Astrocyte of the hippocampus (primary cell): Measurements from ENCODE around the gene EYA2.

Source experiments
- DNase-seq: peaks from one replicate; pipeline ENCODE4 v3.0.0; 2011; ENCODE audit warnings: low read depth, low spot score

The EYA2 gene

DNA sequence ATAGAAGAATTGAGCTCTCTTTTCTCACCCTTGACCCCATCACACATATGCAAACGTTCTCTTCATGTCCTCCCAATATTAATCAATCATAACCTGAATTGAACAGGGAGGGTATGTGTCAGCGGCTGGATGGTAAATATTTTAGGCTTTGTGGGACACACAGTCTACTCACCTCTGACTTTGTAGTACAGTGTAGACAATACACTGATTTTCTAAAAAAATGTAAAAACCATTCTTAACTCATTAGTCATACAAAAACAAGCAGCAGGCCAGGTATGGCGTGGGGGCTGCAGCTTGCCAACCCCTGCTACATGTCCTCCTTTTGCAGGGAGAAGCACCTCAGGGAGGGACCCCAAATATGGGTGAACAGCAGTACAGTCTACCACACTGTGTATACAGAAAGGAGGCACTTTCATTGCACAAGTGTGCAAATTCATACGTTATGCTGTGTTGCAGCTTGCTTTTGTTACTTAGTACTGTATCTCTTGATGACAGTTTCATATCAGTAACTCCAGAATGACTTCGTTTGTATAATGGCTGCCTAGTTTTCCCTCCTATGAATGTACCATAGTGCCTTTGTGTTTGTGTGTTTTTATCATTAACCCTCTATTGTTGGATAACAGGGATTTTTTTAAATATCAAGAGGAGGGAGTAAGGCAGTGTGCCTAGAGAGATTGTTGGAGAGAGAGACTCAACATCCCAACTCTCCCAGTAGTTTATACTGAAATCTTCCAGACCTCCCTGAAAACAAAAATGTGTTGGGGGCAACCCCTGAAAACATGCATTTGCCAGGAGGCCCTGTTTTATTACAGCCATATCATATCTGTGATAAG, 247.5 kb downstream of the EYA2 start:
- DNase-seq = no peak

- no peak for DNase-seq
Observed at GRCh38 chr20:47142774-47143170, 248.1 kb downstream of the EYA2 start.

GRCh38 chr20:47143657-47144056, 249.0 kb downstream of the EYA2 start:
- no peak for DNase-seq

DNA sequence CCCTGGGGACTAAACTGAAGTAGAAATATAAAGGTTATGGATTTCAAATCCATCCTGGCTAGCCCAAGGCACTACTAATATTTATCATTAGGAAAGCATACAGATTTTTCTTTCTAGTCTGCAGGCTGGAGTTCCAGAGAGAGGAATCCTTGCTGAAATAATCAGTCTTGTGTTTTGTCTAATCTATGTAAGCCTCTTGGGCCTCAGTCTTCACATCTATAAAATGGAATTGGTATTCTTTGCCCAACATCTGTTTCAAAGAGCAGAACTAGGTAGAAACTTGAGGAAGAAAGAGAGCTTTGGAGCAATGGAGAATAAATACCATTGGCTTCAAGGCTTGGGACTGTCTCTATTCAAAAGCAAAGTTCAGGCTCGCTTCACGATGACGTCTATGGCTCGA, 249.8 kb downstream of the EYA2 start:
- DNase-seq = no peak

- peak; percentile 85 for DNase-seq
Observed at GRCh38 chr20:47146686-47147085, 252.0 kb downstream of the EYA2 start.

DNA sequence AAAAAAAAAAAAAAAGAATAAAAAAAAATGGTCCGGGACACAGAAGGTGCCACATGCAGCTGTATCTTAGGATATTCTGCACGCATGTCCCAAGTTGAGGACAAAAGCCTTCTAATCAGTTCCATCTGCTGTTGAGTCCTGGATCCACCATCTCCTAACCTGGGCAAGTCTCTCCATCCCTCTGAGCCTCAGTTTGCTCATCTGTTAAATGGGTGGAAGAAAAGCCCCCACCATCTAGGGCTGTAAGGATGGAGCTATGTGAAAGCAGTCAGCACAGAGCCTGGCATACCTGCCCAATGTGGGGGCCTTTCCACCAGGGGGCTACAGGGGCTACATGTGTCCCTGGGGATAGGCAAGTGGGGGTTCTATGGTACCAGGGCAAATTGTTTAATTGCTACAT, 253.4 kb downstream of the EYA2 start:
- no peak for DNase-seq

DNA sequence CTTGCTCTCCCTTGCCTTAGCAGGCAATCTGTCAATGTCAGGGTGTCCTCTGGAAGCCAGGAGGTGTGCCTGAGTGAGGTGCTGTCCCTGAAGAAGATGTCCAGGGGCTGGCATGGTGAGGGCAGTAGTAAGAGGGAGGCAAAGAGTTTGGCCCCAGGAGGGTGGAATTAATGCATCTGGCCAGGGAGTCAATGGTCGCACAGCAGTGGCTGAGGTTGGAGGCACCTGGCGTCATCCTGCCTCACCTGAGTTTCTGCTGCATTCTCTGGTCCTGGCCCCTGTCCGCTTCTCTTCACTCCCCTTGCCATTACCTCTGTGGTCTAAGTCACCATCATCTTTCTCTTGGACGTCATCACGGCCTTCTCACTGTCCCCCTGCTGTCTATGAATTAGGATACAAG, 255.3 kb downstream of the EYA2 start:
- DNase-seq = no peak

DNA sequence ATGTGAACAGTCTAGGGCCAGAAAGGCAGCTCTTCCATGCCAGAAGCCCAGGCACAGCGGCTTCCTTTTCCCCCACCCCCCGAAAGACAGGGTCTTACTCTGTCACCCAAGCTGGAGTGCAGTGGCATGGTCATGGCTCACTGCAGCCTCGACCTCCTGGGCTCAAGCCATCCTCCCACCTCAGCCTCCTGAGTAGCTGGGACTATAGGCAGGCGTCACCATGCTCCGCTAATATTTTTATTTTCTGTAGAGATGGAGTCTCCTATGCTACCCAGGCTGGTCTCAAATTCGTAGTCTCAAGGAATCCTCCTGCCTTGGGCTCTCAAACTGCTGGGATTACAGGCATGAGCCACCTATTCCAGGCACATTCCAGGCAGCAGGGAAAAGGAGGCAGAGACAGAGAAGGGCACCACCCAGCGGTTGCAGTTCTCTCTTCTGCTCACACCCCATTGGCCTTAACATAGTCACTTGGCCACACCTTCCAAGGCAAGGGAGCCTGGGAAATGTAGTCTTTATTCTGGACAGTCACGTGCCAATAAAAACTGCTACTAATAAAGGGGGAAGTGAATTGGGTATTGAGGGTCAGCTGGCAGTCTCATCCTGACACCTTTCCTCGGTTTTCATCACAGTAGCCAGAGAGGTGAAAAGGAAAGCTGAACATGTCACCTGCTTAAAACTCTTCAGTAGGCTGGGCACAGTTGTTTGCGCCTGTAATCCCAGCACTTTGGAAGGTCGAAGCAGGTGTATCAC, 255.9 kb downstream of the EYA2 start:
- peak; percentile 85 for DNase-seq

- DNase-seq = no peak
Observed at GRCh38 chr20:47152068-47152467, 257.4 kb downstream of the EYA2 start.

DNA sequence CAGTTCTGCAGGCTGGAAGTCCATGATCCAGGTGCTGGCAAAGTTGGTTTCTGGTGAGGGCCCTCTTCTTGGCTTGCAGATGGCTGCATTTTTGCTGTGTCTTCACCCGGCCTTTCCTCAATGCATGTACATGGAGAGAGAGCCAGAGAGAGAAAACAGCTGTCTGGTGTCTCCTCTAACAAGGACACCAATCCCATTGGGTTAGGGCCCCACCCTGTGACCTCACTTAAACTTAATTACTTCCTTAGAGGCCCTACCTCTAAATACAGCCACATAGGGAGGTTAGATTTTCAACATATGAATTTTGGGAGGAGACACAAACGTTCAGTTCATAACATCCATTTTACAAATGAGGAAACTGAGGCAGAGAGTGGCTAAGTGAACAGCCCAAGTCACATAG, 259.4 kb downstream of the EYA2 start:
- no peak for DNase-seq

DNA sequence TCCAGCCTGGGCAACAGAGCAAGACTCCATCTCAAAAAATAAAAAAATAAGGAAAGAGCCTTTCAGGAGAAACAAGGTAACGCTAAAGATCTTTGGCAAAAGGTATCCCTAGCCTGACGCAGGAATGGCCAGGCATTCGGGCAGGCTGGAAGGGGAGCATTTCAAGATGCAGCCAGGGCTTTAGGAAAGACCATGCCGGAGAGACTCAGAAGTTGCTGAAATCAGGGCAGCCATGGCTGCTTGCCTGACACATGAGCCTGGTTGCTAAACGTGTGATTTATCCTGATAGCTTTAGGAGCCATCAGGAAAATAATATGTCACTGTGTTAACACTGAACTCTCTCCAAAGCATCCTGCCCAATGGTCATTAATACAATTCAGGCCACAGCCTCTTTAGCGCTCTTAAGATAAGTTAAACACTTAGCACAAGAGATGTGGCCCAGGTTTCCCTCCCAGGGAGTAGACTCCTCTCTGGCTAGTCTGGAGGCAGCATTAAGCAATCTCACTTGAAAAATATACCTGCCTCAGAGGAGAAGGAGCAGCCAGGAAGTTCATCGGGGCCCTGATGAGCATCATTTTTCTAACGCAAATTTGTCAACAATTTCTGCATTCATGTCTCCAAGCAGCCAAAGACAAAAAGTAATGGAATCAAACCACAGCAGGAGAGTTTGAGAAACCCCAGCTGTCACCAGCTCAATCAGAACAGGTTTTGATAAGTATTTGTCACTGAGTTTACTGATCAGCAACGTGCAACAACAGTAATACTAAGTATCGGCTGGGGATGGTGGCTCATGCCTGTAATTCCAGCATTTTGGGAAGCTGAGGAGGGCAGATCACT, 261.9 kb downstream of the EYA2 start:
- no peak for DNase-seq

GRCh38 chr20:47159166-47159565, 264.5 kb downstream of the EYA2 start:
- no peak for DNase-seq

DNA sequence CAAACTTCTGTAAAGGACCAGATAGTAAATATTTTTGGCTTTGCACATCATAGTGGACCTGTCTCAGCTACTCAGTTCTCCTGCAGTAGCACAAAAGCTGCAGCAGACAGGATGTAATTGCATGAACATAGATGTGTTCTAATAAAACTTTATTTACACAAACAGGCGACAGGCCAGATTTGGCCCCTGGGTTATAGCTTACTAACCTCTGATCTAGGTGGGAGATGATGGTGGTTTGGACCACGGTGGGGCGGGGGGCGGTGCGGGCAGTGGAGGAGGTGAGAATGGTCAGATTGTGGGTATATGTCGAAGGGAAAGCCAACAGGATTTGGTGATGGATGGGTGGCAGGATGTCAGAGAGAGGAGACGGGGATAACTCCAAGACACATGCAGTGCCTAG, 265.6 kb downstream of the EYA2 start:
- no peak for DNase-seq

GRCh38 chr20:47160992-47161391, 266.3 kb downstream of the EYA2 start:
- no peak for DNase-seq

- no peak for DNase-seq
Observed at GRCh38 chr20:47161411-47161810, 266.8 kb downstream of the EYA2 start.

DNA sequence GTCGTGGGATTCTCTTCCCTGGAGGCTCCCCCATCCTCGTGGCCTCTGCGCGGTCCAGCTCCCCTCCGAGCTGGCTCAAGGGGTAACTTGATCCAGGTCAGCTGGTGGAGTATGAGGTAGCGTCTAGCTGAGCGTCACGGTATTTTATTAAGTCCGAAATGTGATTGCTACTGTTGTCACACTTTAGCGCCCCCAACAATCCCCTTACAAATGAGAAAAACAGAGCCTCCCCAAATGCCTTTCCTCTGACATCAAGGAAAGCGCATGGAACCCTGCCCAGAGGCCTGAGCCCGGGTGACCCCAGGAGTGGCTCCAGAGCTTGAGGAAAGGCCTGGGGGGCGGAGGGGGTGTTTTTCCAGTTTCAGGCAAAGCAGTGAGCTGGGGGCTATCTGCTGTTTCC, 269.5 kb downstream of the EYA2 start:
- no peak for DNase-seq

GRCh38 chr20:47165376-47165865, 270.8 kb downstream of the EYA2 start:
- DNase-seq = no peak

DNA sequence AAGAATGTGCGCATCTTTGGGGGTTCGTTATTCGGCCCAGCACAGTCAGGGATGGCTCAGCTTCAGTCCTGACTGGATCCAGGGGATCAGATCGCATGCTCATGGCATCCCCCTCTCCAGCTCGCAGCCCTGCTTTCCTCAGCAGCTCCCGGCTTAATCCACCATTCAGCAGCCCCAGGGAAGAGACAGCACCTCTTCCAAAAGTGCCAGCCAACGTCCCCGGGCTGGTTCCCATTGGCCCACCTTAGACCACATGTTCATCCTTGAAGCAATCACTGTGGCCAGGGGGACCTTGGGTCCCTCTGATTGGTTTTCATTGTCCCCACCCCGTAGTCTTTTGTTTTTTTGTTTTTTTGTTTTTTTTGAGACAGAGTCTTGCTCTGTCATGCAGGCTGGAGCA, 273.2 kb downstream of the EYA2 start:
- DNase-seq = no peak

DNA sequence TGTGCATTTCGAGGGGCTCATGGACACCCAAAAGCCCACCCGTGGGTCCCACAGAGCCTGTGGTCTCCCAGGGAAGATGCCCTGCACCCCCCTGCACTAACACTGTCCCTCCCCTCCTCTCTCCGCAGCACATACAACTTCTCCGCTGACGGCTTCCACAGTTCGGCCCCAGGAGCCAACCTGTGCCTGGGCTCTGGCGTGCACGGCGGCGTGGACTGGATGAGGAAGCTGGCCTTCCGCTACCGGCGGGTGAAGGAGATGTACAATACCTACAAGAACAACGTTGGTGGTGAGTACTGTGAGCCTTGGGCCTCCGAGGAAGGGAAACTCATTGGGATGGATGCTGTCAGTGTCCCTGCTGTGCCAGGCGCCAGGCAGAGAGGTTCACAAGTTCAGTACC, 277.9 kb downstream of the EYA2 start:
- DNase-seq = no peak

GRCh38 chr20:47173596-47174216, 279.1 kb downstream of the EYA2 start:
- DNase-seq = no peak

GRCh38 chr20:47174456-47175243, 280.0 kb downstream of the EYA2 start:
- no peak for DNase-seq
